Measurements from ENCODE around the gene ZNF75A.

GRCh38 chr16:3262517-3262916 lies 42.8 kb upstream of the ZNF75A start:
- TF ChIP-seq, protein P1, sequence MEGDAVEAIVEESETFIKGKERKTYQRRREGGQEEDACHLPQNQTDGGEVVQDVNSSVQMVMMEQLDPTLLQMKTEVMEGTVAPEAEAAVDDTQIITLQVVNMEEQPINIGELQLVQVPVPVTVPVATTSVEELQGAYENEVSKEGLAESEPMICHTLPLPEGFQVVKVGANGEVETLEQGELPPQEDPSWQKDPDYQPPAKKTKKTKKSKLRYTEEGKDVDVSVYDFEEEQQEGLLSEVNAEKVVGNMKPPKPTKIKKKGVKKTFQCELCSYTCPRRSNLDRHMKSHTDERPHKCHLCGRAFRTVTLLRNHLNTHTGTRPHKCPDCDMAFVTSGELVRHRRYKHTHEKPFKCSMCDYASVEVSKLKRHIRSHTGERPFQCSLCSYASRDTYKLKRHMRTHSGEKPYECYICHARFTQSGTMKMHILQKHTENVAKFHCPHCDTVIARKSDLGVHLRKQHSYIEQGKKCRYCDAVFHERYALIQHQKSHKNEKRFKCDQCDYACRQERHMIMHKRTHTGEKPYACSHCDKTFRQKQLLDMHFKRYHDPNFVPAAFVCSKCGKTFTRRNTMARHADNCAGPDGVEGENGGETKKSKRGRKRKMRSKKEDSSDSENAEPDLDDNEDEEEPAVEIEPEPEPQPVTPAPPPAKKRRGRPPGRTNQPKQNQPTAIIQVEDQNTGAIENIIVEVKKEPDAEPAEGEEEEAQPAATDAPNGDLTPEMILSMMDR (IDR thresholded peaks at IDR 0.05) = no peak
- TF ChIP-seq EZH2 (IDR thresholded peaks at IDR 0.05) (no peak), EZH2phosphoT487 (IDR thresholded peaks at IDR 0.05) (no peak)

All from neural progenitor cell (in vitro differentiated cells).